Measurements from ENCODE around the gene TASL. TPM values are rescaled to one million over a fixed set of nuclear protein-coding genes. Genes with fewer than 3 reads are reported as not detected.
"Not testable (repeated sequence)": the region's sequence is repeated elsewhere in the genome, so short reads cannot be mapped to it uniquely, and the experiment has no call there.

Gene TASL
- total and polyA plus RNA-seq, 2 donors, result 2.8 to 8.0 TPM

DNA sequence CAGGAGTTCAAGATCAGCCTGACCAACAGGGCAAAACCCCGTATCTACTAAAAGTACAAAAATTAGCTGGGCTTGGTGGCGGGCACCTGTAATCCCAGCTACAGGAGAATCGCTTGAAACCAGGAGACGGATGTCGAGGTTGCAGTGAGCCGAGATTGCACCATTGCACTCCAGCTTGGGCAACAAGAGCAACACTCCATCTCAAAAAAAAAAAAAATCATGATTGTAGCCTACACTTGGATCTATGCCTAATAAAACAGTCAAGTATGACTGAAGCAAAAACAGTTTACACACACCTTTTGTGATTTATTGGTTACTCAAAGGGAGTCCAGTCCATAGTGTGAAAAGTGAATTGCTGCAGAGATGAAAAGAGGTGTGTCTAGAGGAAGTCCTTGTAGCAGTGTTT is 34.7 kb upstream of the TASL start:
- no peaks in the 10 kb centered on the region for H3K9me3 ChIP-seq (ENCODE audit: control insufficient read depth in 2 of 2, insufficient read depth in 1 of 2, low read length in 1 of 2)
- no peak overlapping the region for H3K4me3 ChIP-seq (ENCODE audit: low read length in 2 of 2)
- 96% methylated on average over 6 of the region's 6 CpGs for WGBS
- H3K27ac ChIP-seq (ENCODE audit: low read depth in 1 of 2, low read length in 1 of 2), result no peak overlapping the region
- DNase-seq (ENCODE audit: low read depth in 6 of 9, low spot score in 9 of 9), result no peak
- no peaks in the 10 kb centered on the region for H3K27me3 ChIP-seq (ENCODE audit: control insufficient read depth in 2 of 2, insufficient read depth in 1 of 2, low read length in 1 of 2)
- no peaks in the 10 kb centered on the region for H3K36me3 ChIP-seq (ENCODE audit: control insufficient read depth in 2 of 2, insufficient read depth in 2 of 2, low read length in 1 of 2)
- no peaks in the 10 kb centered on the region for H3K4me1 ChIP-seq (ENCODE audit: control insufficient read depth in 2 of 2, insufficient read depth in 2 of 2, low read length in 2 of 2)

DNA sequence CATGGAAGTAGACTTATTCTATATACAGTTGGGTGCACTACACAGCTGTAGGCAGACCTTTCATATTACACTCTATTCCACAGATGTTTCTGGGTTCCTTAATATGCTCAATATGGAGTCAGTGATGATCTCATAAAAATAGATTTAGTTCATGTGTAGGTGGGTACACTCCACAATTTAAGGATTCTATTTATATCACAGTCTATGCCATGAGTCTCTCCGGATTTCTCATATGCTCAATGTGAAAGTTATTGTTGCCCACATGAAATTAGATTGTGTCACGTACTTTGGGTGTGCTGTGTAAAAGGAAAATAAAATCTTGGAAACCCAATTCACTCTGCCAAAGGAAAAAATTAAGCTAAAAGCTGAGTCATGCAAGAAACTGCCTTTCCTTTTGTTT is 32.5 kb upstream of the TASL start:
- Histone ChIP-seq H3K9me3 (ENCODE audit: control insufficient read depth in 2 of 2, insufficient read depth in 1 of 2, low read length in 1 of 2) (no peaks in the 10 kb centered on the region), H3K27me3 (ENCODE audit: control insufficient read depth in 2 of 2, insufficient read depth in 1 of 2, low read length in 1 of 2) (no peaks in the 10 kb centered on the region), H3K27ac (ENCODE audit: low read depth in 1 of 2, low read length in 1 of 2) (no peak overlapping the region), H3K4me3 (ENCODE audit: low read length in 2 of 2) (no peak overlapping the region), H3K4me1 (ENCODE audit: control insufficient read depth in 2 of 2, insufficient read depth in 2 of 2, low read length in 2 of 2) (no peaks in the 10 kb centered on the region), H3K36me3 (ENCODE audit: control insufficient read depth in 2 of 2, insufficient read depth in 2 of 2, low read length in 1 of 2) (no peaks in the 10 kb centered on the region)
- DNase-seq (ENCODE audit: low read depth in 6 of 9, low spot score in 9 of 9), result no peak
- 97% methylated on average over 2 of the region's 2 CpGs for WGBS

DNA sequence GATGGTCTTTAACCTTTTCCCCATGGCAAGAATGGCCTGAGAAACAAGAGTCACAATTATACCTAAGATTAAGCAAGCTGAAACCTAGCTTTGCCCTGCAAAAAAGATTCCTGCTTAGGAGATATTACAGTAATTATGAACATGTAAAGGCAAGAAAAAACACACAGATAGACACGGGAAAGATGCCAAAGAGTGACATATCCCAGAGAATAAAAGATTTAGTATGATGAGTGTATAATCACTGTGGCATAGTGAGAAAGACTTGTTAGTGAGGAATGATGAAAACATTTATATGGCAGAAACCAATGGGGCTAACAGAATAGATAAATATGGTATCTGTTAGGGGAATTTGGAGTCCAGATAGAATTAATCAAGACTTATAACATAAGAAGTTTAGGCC is 29.6 kb upstream of the TASL start:
- Histone ChIP-seq H3K36me3 (ENCODE audit: control insufficient read depth in 2 of 2, insufficient read depth in 2 of 2, low read length in 1 of 2) (no peaks in the 10 kb centered on the region), H3K4me3 (ENCODE audit: low read length in 2 of 2) (no peak overlapping the region), H3K27ac (ENCODE audit: low read depth in 1 of 2, low read length in 1 of 2) (no peak overlapping the region), H3K9me3 (ENCODE audit: control insufficient read depth in 2 of 2, insufficient read depth in 1 of 2, low read length in 1 of 2) (no peaks in the 10 kb centered on the region), H3K4me1 (ENCODE audit: control insufficient read depth in 2 of 2, insufficient read depth in 2 of 2, low read length in 2 of 2) (no peaks in the 10 kb centered on the region), H3K27me3 (ENCODE audit: control insufficient read depth in 2 of 2, insufficient read depth in 1 of 2, low read length in 1 of 2) (no peaks in the 10 kb centered on the region)
- DNase-seq (ENCODE audit: low read depth in 6 of 9, low spot score in 9 of 9), result no peak
- 96% methylated on average over 1 of the region's 1 CpG for WGBS

DNA sequence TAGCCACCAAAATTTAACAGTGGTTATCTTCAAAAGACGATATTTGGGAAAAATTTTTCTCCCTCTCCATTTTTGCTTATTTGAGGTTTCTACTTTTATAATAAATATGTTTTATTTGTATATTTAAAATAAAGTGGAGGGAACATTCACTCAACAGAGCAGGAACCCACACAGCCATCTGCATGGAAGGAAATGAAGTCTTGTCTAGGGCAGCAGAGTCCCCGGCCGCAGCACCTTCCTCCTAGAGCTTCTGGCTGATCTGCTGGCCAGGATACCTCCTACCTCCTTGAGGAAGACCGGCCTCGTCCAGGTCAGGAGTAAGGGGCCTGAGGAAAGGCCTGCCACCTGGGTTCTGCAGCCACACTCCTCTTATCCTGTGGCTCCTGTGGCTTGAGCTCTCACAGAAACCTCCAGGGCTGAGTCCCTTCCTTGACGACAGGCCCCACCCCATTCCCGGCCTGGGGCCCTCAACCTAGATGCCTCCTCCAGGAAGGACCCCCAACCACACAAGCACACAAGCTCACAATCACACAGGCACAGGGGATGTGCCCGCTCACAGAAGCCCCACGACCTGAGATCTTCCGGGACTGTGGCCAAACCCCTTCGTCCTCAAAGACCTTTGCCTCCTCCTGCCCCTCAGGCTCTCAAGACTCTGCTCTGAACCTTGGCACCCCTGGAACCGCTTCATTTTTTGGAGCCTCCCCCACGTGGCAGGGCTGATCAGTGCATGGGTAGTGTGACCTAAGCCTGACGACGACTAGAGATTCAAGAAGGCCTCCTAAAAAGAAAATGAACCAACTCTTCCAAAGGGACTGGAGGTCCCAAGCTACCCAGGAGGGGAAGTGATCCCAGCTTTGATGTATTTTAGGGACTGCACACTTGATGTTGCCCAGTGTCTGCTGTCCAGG is 23.0 kb upstream of the TASL start:
- not testable (repeated sequence) for H3K27ac ChIP-seq (ENCODE audit: low read depth in 1 of 2, low read length in 1 of 2); H3K36me3 ChIP-seq (ENCODE audit: control insufficient read depth in 2 of 2, insufficient read depth in 2 of 2, low read length in 1 of 2); H3K9me3 ChIP-seq (ENCODE audit: control insufficient read depth in 2 of 2, insufficient read depth in 1 of 2, low read length in 1 of 2); DNase-seq (ENCODE audit: low read depth in 6 of 9, low spot score in 9 of 9); H3K4me3 ChIP-seq (ENCODE audit: low read length in 2 of 2); H3K27me3 ChIP-seq (ENCODE audit: control insufficient read depth in 2 of 2, insufficient read depth in 1 of 2, low read length in 1 of 2); H3K4me1 ChIP-seq (ENCODE audit: control insufficient read depth in 2 of 2, insufficient read depth in 2 of 2, low read length in 2 of 2)
- 75% methylated on average over 10 of the region's 15 CpGs for WGBS

DNA sequence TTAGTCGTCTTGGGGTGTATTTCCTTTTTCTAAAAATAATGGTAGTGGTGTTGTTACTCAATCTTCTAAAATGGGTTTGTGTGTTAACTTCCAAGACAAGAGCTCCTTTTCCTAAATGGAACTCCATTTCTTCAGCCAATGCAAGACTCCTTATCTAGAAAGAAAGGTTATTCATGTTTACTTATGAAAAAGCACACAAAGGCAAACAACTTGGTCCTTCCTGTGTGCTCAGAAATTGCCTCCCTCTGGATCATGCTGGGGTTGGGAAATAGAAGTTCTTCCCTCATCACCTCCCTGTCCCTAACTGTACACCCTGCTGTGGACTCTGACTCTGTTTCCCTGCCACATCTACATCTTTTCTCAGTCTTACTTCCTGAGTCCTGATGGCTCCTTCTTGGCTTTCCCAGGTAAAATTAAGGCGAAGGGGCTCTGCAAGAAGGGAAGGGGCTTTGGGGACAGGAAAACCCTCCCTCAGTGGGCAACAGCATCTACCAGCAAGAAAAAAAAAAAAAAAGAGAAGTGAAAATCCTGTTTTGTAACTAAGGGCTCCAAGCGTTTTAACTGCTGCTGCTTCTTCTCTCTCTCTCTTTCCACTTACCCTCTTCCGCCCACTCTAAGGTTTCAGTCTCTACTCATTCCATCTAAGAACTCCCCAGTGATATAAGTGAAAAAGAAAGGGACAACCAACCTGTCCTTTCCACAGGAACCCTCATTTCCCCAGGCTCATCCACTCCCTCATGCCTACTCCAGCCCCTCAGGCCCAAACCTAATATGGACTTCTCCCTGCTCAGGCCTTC is 19.8 kb upstream of the TASL start:
- H3K27ac ChIP-seq (ENCODE audit: low read depth in 1 of 2, low read length in 1 of 2), result no peak overlapping the region
- WGBS, result 36% methylated on average over 4 of the region's 4 CpGs
- H3K9me3 ChIP-seq (ENCODE audit: control insufficient read depth in 2 of 2, insufficient read depth in 1 of 2, low read length in 1 of 2), result no peaks in the 10 kb centered on the region
- no peaks in the 10 kb centered on the region for H3K36me3 ChIP-seq (ENCODE audit: control insufficient read depth in 2 of 2, insufficient read depth in 2 of 2, low read length in 1 of 2)
- H3K27me3 ChIP-seq (ENCODE audit: control insufficient read depth in 2 of 2, insufficient read depth in 1 of 2, low read length in 1 of 2), result no peaks in the 10 kb centered on the region
- DNase-seq (ENCODE audit: low read depth in 6 of 9, low spot score in 9 of 9), result no peak
- no peak overlapping the region for H3K4me3 ChIP-seq (ENCODE audit: low read length in 2 of 2)
- no peaks in the 10 kb centered on the region for H3K4me1 ChIP-seq (ENCODE audit: control insufficient read depth in 2 of 2, insufficient read depth in 2 of 2, low read length in 2 of 2)

DNA sequence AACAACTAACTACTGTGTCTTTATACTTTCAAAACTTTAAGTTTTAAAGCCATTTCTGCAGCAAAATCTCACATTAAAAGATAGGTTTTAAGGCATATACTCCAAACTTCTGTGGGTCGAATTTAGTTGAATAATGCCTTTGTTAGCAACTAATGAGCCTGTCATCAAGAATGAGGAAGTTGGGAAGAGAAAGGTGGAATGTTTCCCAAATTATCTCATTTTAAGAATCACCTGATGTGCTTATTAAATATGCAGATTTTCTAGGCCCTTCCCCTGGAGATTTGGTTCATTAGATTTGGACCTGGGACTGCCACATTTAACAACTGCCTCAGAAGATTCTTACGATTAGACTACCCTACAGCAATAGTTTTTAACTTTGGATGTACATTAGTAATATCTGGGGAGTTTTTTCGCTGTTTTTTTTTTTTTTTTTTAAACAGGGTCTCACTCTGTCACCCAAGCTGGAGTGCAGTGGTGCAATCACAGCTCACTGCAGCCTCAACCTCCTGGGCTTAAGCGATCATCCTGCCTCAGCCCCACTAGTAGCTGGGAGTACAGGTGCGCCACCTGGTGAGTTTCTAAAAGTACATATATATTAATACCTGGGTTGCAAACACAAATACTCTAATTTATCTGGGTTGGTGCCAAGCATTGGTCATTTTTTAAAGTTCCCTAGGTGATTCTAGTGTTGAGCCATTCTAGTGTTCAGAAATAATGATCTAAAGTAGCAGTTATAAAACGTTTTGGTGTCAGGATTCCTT is 16.1 kb upstream of the TASL start:
- DNase-seq (ENCODE audit: low read depth in 6 of 9, low spot score in 9 of 9), result peak in 2 of 9 donors; percentile 2 to 15
- Histone ChIP-seq H3K4me3 (ENCODE audit: low read length in 2 of 2) (no peak overlapping the region), H3K4me1 (ENCODE audit: control insufficient read depth in 2 of 2, insufficient read depth in 2 of 2, low read length in 2 of 2) (no peaks in the 10 kb centered on the region), H3K27me3 (ENCODE audit: control insufficient read depth in 2 of 2, insufficient read depth in 1 of 2, low read length in 1 of 2) (no peaks in the 10 kb centered on the region), H3K9me3 (ENCODE audit: control insufficient read depth in 2 of 2, insufficient read depth in 1 of 2, low read length in 1 of 2) (no peaks in the 10 kb centered on the region), H3K27ac (ENCODE audit: low read depth in 1 of 2, low read length in 1 of 2) (no peak overlapping the region), H3K36me3 (ENCODE audit: control insufficient read depth in 2 of 2, insufficient read depth in 2 of 2, low read length in 1 of 2) (no peaks in the 10 kb centered on the region)
- WGBS, result 72% methylated on average over 6 of the region's 6 CpGs

DNA sequence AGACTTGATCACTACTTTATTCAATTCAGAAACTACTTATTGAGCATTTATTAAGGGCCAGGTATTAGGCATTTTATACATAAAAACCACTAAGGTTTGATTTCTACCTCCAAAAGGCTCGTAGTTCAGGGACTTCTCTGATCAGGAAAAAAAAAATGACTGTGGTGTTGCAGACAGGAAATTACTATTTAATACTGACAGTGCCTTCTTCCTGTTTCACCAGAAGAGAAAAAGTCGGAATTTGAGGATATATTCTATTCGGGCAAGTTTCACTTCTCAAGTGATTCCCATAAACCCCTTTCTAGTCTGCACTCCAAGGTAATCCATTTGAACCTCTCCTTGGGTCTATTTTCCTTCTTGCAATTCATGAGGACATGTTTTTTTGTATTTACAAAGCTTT is 15.3 kb upstream of the TASL start:
- Histone ChIP-seq H3K4me3 (ENCODE audit: low read length in 2 of 2) (no peak overlapping the region), H3K4me1 (ENCODE audit: control insufficient read depth in 2 of 2, insufficient read depth in 2 of 2, low read length in 2 of 2) (no peaks in the 10 kb centered on the region), H3K27me3 (ENCODE audit: control insufficient read depth in 2 of 2, insufficient read depth in 1 of 2, low read length in 1 of 2) (no peaks in the 10 kb centered on the region), H3K27ac (ENCODE audit: low read depth in 1 of 2, low read length in 1 of 2) (no peak overlapping the region), H3K36me3 (ENCODE audit: control insufficient read depth in 2 of 2, insufficient read depth in 2 of 2, low read length in 1 of 2) (no peaks in the 10 kb centered on the region), H3K9me3 (ENCODE audit: control insufficient read depth in 2 of 2, insufficient read depth in 1 of 2, low read length in 1 of 2) (no peaks in the 10 kb centered on the region)
- WGBS, result 6% methylated on average over 3 of the region's 3 CpGs
- DNase-seq (ENCODE audit: low read depth in 6 of 9, low spot score in 9 of 9), result no peak

DNA sequence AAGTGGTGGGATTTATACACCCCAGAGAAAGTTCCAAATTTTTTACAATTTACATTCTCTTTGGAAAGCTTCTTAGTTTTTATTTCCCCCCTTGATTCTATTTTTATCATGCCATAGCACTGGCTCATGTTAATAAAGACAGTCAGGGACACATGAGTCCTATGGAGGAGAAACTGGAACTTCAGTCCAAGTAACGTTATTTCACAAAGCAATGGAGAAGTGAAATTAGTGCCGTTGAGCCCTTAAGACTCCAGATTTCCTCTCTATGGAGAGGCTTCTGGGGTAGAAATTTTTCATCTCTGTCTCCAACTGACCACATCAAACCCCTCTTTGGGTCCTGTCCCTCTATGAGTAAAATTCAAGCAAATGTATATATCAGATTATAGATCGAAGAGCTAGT is 12.8 kb upstream of the TASL start:
- Histone ChIP-seq H3K36me3 (ENCODE audit: control insufficient read depth in 2 of 2, insufficient read depth in 2 of 2, low read length in 1 of 2) (no peaks in the 10 kb centered on the region), H3K27me3 (ENCODE audit: control insufficient read depth in 2 of 2, insufficient read depth in 1 of 2, low read length in 1 of 2) (no peaks in the 10 kb centered on the region), H3K4me1 (ENCODE audit: control insufficient read depth in 2 of 2, insufficient read depth in 2 of 2, low read length in 2 of 2) (no peaks in the 10 kb centered on the region), H3K9me3 (ENCODE audit: control insufficient read depth in 2 of 2, insufficient read depth in 1 of 2, low read length in 1 of 2) (no peaks in the 10 kb centered on the region), H3K4me3 (ENCODE audit: low read length in 2 of 2) (no peak overlapping the region), H3K27ac (ENCODE audit: low read depth in 1 of 2, low read length in 1 of 2) (no peak overlapping the region)
- no peak for DNase-seq (ENCODE audit: low read depth in 6 of 9, low spot score in 9 of 9)
- WGBS, result 41% methylated on average over 3 of the region's 3 CpGs
